Measurements from ENCODE around the gene SAT1. TPM values are rescaled to one million over a fixed set of nuclear protein-coding genes. Genes with fewer than 3 reads are reported as not detected.
"Not testable (repeated sequence)": the region's sequence is repeated elsewhere in the genome, so short reads cannot be mapped to it uniquely, and the experiment has no call there.

The SAT1 gene
- total and polyA plus RNA-seq, 10 of the 15 experiments (the other 5 are each of a cell fraction or from before 2014, with no cell fraction given) = 42.2 to 234 (median 60.4) TPM

DNA sequence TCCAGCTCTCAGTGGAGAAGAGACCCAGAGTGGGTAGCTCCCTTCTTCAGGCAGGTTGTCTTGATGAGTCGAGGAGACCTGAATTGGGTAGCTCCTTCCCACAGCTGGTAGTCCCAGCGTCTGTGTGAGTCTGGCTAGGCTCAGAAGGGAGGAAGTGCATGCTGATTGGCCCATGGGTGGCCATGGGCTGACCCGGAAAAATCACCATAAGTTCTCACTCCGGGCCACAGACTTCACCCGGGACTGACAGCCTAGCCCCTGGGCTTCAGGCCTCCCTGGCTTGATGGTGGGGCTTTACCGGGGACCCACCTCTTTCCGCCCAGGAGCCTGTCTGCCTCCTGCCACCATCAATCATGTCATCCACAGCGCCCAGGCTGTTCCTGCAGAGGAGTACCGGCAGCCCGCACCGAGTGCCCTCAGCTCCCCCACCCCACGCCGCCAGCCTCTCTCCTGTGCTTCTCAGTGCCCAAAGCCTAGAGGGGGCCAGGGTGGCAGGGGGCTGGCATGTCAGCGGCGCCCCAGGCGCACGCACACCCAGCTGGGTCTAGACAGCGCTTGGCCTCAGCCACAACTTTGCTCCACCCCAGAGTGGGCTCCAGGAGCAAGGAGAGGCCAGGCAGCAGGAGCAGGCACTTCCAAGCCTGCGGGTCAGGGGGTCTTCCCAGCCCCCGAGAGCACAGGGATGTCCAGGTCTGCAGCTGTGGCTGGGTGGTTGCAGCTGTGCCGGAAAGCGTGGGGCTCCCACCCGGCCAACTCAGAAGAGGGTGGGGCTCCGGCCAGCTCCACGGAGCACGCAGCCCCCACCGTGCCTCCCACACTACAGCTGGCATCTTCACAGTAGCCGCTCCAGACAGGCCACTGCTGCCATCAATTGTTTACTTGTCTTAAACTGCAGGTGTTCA is 16.1 kb upstream of the SAT1 start (continued):
- TF ChIP-seq, protein P1, sequence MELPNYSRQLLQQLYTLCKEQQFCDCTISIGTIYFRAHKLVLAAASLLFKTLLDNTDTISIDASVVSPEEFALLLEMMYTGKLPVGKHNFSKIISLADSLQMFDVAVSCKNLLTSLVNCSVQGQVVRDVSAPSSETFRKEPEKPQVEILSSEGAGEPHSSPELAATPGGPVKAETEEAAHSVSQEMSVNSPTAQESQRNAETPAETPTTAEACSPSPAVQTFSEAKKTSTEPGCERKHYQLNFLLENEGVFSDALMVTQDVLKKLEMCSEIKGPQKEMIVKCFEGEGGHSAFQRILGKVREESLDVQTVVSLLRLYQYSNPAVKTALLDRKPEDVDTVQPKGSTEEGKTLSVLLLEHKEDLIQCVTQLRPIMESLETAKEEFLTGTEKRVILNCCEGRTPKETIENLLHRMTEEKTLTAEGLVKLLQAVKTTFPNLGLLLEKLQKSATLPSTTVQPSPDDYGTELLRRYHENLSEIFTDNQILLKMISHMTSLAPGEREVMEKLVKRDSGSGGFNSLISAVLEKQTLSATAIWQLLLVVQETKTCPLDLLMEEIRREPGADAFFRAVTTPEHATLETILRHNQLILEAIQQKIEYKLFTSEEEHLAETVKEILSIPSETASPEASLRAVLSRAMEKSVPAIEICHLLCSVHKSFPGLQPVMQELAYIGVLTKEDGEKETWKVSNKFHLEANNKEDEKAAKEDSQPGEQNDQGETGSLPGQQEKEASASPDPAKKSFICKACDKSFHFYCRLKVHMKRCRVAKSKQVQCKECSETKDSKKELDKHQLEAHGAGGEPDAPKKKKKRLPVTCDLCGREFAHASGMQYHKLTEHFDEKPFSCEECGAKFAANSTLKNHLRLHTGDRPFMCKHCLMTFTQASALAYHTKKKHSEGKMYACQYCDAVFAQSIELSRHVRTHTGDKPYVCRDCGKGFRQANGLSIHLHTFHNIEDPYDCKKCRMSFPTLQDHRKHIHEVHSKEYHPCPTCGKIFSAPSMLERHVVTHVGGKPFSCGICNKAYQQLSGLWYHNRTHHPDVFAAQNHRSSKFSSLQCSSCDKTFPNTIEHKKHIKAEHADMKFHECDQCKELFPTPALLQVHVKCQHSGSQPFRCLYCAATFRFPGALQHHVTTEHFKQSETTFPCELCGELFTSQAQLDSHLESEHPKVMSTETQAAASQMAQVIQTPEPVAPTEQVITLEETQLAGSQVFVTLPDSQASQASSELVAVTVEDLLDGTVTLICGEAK (IDR thresholded peaks at IDR 0.05; ENCODE audit: borderline replicate concordance) = no peak

DNA sequence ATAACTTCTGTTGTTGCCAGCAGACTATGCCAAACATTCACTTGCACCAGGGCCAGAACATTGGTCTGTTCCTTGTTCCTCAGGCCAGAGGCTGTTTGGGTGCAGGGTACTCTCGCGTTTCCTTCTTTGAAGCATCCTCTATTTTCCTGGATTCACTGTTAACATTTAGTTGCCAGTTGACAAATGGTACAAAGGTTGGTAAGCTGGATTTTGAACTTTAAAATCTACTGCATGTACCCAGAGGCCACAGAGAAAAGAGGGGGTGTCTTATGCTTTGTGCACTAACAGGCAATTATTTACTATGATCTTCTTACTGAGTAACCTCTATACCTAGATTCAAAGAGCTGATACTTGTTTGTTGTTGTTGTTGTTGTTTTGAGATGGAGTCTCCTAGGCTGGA is 12.8 kb upstream of the SAT1 start:
- no peaks in the 10 kb centered on the region for H3K27me3 ChIP-seq (replicated peaks in 1 of 2; ENCODE audit: control insufficient read depth in 2 of 2, insufficient read depth in 2 of 2, low read length in 1 of 2)
- no peak overlapping the region for H3K4me2 ChIP-seq (ENCODE audit: control insufficient read depth, insufficient read depth)
- no peaks in the 10 kb centered on the region for H3K4me1 ChIP-seq (ENCODE audit: control insufficient read depth, insufficient read depth, low read length)
- H4K20me1 ChIP-seq (ENCODE audit: control insufficient read depth, insufficient read depth) = no peaks in the 10 kb centered on the region
- H3K79me2 ChIP-seq (ENCODE audit: control insufficient read depth, insufficient read depth, low read length) = no peaks in the 10 kb centered on the region
- DNase-seq (ENCODE audit: low read depth, low spot score) (no peak), FAIRE-seq (no peak), ATAC-seq (no peak)
- no peaks in the 10 kb centered on the region; the same call in 2 of the 3 replicates for H3K9me3 ChIP-seq (replicated peaks; ENCODE audit: control insufficient read depth, insufficient read depth, low read length)
- H3K36me3 ChIP-seq (ENCODE audit: control insufficient read depth in 2 of 2, insufficient read depth in 2 of 2, low read length in 1 of 2) = no peaks in the 10 kb centered on the region
- in situ Hi-C loops (cut with MboI) = no loop called here
- no peak overlapping the region for H2AFZ ChIP-seq (ENCODE audit: control insufficient read depth, low read depth, low read length)
- intact Hi-C loops (cut with micrococcal nuclease; ENCODE audit: unreplicated experiment) = no loop called here
- WGBS (ENCODE audit: insufficient coverage, insufficient replicate concordance, low lambda C conversion rate, missing lambda C conversion rate) = 79% methylated on average over 2 of the region's 2 CpGs
- CTCF ChIA-PET = no interaction called here
- TF ChIP-seq, protein P2, sequence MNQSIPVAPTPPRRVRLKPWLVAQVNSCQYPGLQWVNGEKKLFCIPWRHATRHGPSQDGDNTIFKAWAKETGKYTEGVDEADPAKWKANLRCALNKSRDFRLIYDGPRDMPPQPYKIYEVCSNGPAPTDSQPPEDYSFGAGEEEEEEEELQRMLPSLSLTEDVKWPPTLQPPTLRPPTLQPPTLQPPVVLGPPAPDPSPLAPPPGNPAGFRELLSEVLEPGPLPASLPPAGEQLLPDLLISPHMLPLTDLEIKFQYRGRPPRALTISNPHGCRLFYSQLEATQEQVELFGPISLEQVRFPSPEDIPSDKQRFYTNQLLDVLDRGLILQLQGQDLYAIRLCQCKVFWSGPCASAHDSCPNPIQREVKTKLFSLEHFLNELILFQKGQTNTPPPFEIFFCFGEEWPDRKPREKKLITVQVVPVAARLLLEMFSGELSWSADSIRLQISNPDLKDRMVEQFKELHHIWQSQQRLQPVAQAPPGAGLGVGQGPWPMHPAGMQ (IDR thresholded peaks at IDR 0.05; ENCODE audit: borderline replicate concordance) = no peak
- TF ChIP-seq RBBP5 (conservative IDR thresholded peaks at IDR 0.05) (no peak), IKZF1 (conservative IDR thresholded peaks at IDR 0.05) (no peak)
- RAD21 ChIA-PET (ENCODE audit: unreplicated experiment) = no interaction called here
- H3K4me3 ChIP-seq = no peak overlapping the region
- no TSS peak for BruUV-seq (replicated peaks)
- no peak overlapping the region for H3K27ac ChIP-seq (ENCODE audit: control insufficient read depth, insufficient read depth)
- POLR2A ChIA-PET = interaction anchor here (0.6 to 1.0 kb wide), 2 partner anchors 13 to 1575 kb away, joined by 4 to 8 read pairs; partner anchors contain the start of gene SAT1
- no peak overlapping the region for H3K9ac ChIP-seq (ENCODE audit: control insufficient read depth, insufficient read depth, low read length)
- SMC1A ChIA-PET (ENCODE audit: uncharacterized antibody, unreplicated experiment) = no interaction called here

DNA sequence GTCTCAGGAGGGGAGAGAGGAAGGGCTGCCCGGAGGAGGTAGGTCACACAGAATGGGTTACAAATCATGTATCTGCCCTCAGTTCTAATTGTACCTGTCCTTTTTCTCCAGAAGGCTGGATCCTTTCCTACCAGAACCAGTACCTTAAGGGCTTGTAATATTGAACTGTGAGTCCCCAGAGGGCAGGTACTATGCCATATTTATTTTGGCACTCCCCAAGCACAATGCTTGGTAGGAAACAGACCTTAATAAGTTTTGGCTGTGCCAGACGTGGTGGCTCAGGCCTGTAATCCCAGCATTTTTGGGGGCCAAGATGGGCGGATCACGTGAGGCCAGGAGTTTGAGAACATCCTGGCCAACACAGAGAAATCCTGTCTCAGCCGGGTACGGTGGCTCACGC is 11.9 kb upstream of the SAT1 start:
- H3K4me3 ChIP-seq; BruUV-seq (replicated peaks); H3K9me3 ChIP-seq (replicated peaks; ENCODE audit: control insufficient read depth, insufficient read depth, low read length); H3K36me3 ChIP-seq (ENCODE audit: control insufficient read depth in 2 of 2, insufficient read depth in 2 of 2, low read length in 1 of 2); ATAC-seq; H3K4me2 ChIP-seq (ENCODE audit: control insufficient read depth, insufficient read depth); DNase-seq (ENCODE audit: low read depth, low spot score); in situ Hi-C loops (cut with MboI); SMC1A ChIA-PET (ENCODE audit: uncharacterized antibody, unreplicated experiment); intact Hi-C loops (cut with micrococcal nuclease; ENCODE audit: unreplicated experiment); H3K79me2 ChIP-seq (ENCODE audit: control insufficient read depth, insufficient read depth, low read length); H4K20me1 ChIP-seq (ENCODE audit: control insufficient read depth, insufficient read depth); H3K27ac ChIP-seq (ENCODE audit: control insufficient read depth, insufficient read depth); FAIRE-seq; H2AFZ ChIP-seq (ENCODE audit: control insufficient read depth, low read depth, low read length); POLR2A ChIA-PET; H3K4me1 ChIP-seq (ENCODE audit: control insufficient read depth, insufficient read depth, low read length); H3K27me3 ChIP-seq (replicated peaks in 1 of 2; ENCODE audit: control insufficient read depth in 2 of 2, insufficient read depth in 2 of 2, low read length in 1 of 2); RAD21 ChIA-PET (ENCODE audit: unreplicated experiment); H3K9ac ChIP-seq (ENCODE audit: control insufficient read depth, insufficient read depth, low read length): not testable (repeated sequence)
- CTCF ChIA-PET = interaction anchor here (0.6 kb wide), 1 partner anchor 10 kb away, joined by 3 read pairs; no protein-coding TSS in a partner anchor
- WGBS (ENCODE audit: insufficient coverage, insufficient replicate concordance, low lambda C conversion rate, missing lambda C conversion rate) = 86% methylated on average over 6 of the region's 7 CpGs
